Measurements from ENCODE around the gene ZNF664.

GRCh38 chr12:123966596-123966995 lies 6.4 kb upstream of the ZNF664 start:
- no peak for TF ChIP-seq CTCF (IDR thresholded peaks at IDR 0.05 in 2 of 3, conservative IDR thresholded peaks at IDR 0.05 in 1 of 3; ENCODE audit: borderline replicate concordance in 1 of 3, insufficient read depth in 1 of 3, low read depth in 2 of 3, low read length in 2 of 3)
- no peak for TF ChIP-seq SP1 (IDR thresholded peaks at IDR 0.05; ENCODE audit: low read depth)
- no peak for TF ChIP-seq TCF7L2 (IDR thresholded peaks at IDR 0.05; ENCODE audit: borderline replicate concordance, extremely low read depth, insufficient read depth, insufficient read length)
- TF ChIP-seq POLR2A (IDR thresholded peaks at IDR 0.05; ENCODE audit: borderline replicate concordance, extremely low read depth, insufficient read depth, insufficient read length) = no peak
- no peak for TF ChIP-seq POLR2AphosphoS5 (IDR thresholded peaks at IDR 0.05; ENCODE audit: low read depth, low read length)
- no peak for TF ChIP-seq EZH2phosphoT487 (IDR thresholded peaks at IDR 0.05; ENCODE audit: borderline replicate concordance)
- no peak for TF ChIP-seq EZH2 (IDR thresholded peaks at IDR 0.05)

Data from HCT116 (cell line).